Activated B cell treated with CpG ODN at 0.5 μM for 24 hours (primary cell): ENCODE results near the gene CCDC177. TPM values are rescaled to one million over a fixed set of nuclear protein-coding genes. Genes with fewer than 3 reads are reported as not detected.

Experiments
- ATAC-seq: fragments of 200-7000 bp; cut with Tn5 transposase; one replicate; pipeline ENCODE4 v1.10.0; 2021; ENCODE audit warnings: low read depth, mild to moderate bottlenecking, moderate library complexity
- CTCF ChIA-PET: fragments of 350-600 bp; sonication (Branson Sonifier 250); formaldehyde crosslinking; loops from one replicate; lab custom pipeline; 2021; ENCODE audit warnings: antibody characterized with exemption; lab: Charles Lee
- POLR2A ChIA-PET: fragments of 350-600 bp; sonication (Branson Sonifier 250); formaldehyde crosslinking; loops from one replicate; lab custom pipeline; 2021; ENCODE audit warnings: antibody characterized with exemption; lab: Charles Lee
- DNase-seq: peaks from one replicate; pipeline ENCODE4 v3.0.0; 2022
- H3K27ac Mint-ChIP-seq: one replicate; pipeline ENCODE4 v1.8.0; 2020; ENCODE audit warnings: mixed read lengths
- H3K27me3 Mint-ChIP-seq: one replicate; pipeline ENCODE4 v1.8.0; 2021; ENCODE audit warnings: mixed read lengths
- H3K36me3 Mint-ChIP-seq: one replicate; pipeline ENCODE4 v1.8.0; 2021; ENCODE audit warnings: low read depth, mixed read lengths
- H3K4me1 Mint-ChIP-seq: one replicate; pipeline ENCODE4 v1.8.0; 2021; ENCODE audit warnings: mixed read lengths
- H3K4me3 Mint-ChIP-seq: one replicate; pipeline ENCODE4 v1.8.0; 2020; ENCODE audit warnings: mild to moderate bottlenecking, mixed read lengths
- H3K9me3 Mint-ChIP-seq: one replicate; pipeline ENCODE4 v1.8.0; 2020; ENCODE audit warnings: mixed read lengths
- intact Hi-C: fragments of 100-400 bp; cut with micrococcal nuclease; formaldehyde crosslinking; loops from one replicate; pipeline ENCODE4 v1.15.1; 2024
- total RNA-seq: library from RNA; stranded (reverse); gene quantifications from 2 replicates; pipeline ENCODE4 v1.2.3, GENCODE V29; 2022
- TF ChIP-seq, protein P1 (sequence below): fragments of 200-600 bp; IDR thresholded peaks from one replicate; pipeline ENCODE4 v1.8.0; 2022; ENCODE audit warnings: antibody characterized with exemption, mild to moderate bottlenecking

CCDC177 gene
- total RNA-seq, 1 donor from 2014 or later, result not detected

- Mint-ChIP-seq H3K9me3 (no peaks in the 10 kb centered on the region), H3K36me3 (no peaks in the 10 kb centered on the region), H3K27ac (no peak overlapping the region), H3K4me1 (no peaks in the 10 kb centered on the region), H3K27me3 (peaks cover 25% of the 10 kb centered on the region), H3K4me3 (no peak overlapping the region)
- ChIA-PET POLR2A (no interaction called here), CTCF (no interaction called here)
- TF ChIP-seq, protein P1, sequence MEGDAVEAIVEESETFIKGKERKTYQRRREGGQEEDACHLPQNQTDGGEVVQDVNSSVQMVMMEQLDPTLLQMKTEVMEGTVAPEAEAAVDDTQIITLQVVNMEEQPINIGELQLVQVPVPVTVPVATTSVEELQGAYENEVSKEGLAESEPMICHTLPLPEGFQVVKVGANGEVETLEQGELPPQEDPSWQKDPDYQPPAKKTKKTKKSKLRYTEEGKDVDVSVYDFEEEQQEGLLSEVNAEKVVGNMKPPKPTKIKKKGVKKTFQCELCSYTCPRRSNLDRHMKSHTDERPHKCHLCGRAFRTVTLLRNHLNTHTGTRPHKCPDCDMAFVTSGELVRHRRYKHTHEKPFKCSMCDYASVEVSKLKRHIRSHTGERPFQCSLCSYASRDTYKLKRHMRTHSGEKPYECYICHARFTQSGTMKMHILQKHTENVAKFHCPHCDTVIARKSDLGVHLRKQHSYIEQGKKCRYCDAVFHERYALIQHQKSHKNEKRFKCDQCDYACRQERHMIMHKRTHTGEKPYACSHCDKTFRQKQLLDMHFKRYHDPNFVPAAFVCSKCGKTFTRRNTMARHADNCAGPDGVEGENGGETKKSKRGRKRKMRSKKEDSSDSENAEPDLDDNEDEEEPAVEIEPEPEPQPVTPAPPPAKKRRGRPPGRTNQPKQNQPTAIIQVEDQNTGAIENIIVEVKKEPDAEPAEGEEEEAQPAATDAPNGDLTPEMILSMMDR, result no peak
- no peak for DNase-seq
- ATAC-seq, result no peak
- intact Hi-C loops, result no loop called here
Observed at GRCh38 chr14:69535230-69535848, 39.3 kb downstream of the CCDC177 start.

- ATAC-seq (no peak), DNase-seq (no peak)
- intact Hi-C loops, result no loop called here
- H3K36me3 Mint-ChIP-seq, result no peaks in the 10 kb centered on the region
- peaks cover 24% of the 10 kb centered on the region for H3K27me3 Mint-ChIP-seq
- H3K9me3 Mint-ChIP-seq, result no peaks in the 10 kb centered on the region
- ChIA-PET POLR2A (no interaction called here), CTCF (no interaction called here)
- TF ChIP-seq, protein P1, result no peak
- H3K4me1 Mint-ChIP-seq, result no peaks in the 10 kb centered on the region
- H3K27ac Mint-ChIP-seq, result no peak overlapping the region
- no peak overlapping the region for H3K4me3 Mint-ChIP-seq
Observed at GRCh38 chr14:69532561-69533340, 41.9 kb downstream of the CCDC177 start.

GRCh38 chr14:69531135-69531534, 43.5 kb downstream of the CCDC177 start:
- intact Hi-C loops, result no loop called here
- Mint-ChIP-seq H3K27me3 (peaks cover 19% of the 10 kb centered on the region), H3K4me3 (no peak overlapping the region), H3K27ac (no peak overlapping the region), H3K4me1 (no peaks in the 10 kb centered on the region), H3K36me3 (no peaks in the 10 kb centered on the region), H3K9me3 (no peaks in the 10 kb centered on the region)
- TF ChIP-seq, protein P1, result no peak
- ChIA-PET CTCF (no interaction called here), POLR2A (interaction anchor here (0.7 kb wide), 1 partner anchor 12 kb away, joined by 4 read pairs; no protein-coding TSS in a partner anchor)
- ATAC-seq (no peak), DNase-seq (no peak)

DNA sequence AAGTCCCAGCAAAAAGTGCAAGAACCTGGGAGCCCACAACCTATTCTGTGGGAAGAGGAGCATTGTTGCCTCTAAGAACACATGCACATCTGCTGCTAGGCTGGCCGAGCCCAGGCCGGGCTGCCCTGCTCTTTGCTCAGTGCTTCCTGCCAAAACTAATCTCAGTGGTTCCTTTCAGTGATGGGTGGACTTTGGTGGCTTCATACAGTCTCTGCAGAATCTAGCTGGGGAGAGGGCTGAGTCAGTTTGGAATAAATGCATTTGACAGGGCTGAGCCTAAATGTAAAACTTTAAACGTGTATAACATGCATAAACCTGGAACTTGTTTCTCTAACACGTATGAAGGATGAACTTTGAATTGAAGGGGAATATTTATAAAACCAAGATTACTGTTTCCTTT, 44.6 kb downstream of the CCDC177 start:
- Mint-ChIP-seq H3K9me3 (no peaks in the 10 kb centered on the region), H3K27ac (no peak overlapping the region), H3K36me3 (no peaks in the 10 kb centered on the region), H3K27me3 (peaks cover 11% of the 10 kb centered on the region), H3K4me3 (no peak overlapping the region), H3K4me1 (no peaks in the 10 kb centered on the region)
- TF ChIP-seq, protein P1, result no peak
- intact Hi-C loops, result no loop called here
- ATAC-seq (no peak), DNase-seq (no peak)
- ChIA-PET CTCF (no interaction called here), POLR2A (no interaction called here)

GRCh38 chr14:69529563-69529962, 45.1 kb downstream of the CCDC177 start:
- Mint-ChIP-seq H3K4me1 (no peaks in the 10 kb centered on the region), H3K4me3 (no peak overlapping the region), H3K27ac (no peak overlapping the region), H3K27me3 (peaks cover 9% of the 10 kb centered on the region), H3K36me3 (no peaks in the 10 kb centered on the region), H3K9me3 (no peaks in the 10 kb centered on the region)
- intact Hi-C loops, result no loop called here
- ChIA-PET POLR2A (no interaction called here), CTCF (no interaction called here)
- DNase-seq (no peak), ATAC-seq (no peak)
- TF ChIP-seq, protein P1, result no peak
